ENCODE measurements around the gene MAP1LC3A. TPM values are rescaled to one million over a fixed set of nuclear protein-coding genes. Genes with fewer than 3 reads are reported as not detected.

MAP1LC3A gene
- total and polyA plus RNA-seq, 7 donors, result 27.4 to 90.5 (median 35.5) TPM

DNA sequence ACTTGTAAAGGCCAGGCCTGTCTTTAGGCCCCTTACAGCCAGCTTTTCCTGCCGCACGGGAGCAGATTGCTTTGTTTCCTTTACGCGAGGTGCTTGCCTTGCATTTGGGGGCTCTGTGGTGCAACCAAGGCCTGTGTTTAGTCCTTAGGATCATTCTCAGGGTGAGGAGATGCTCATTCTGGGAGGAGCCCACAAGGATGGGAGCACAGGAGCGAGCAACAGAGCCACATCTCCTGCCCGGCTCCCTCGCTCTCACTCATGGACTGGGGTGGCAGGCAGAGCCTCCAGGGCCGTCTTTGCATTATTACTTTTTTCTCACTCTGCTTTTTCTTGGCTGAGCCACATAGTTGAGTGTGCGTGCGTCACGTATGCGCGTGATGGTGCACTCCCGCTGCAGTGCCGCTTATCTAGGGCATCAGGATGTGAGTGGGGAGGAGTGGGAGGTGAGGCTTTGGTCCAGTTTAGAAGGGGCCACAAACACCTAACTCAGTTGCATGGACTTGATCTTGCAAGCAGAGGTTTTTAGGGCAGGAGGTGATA is 23.1 kb upstream of the MAP1LC3A start:
- H3K27me3 ChIP-seq (ENCODE audit: insufficient read depth in 3 of 3, low read length in 2 of 3), result no peaks in the 10 kb centered on the region
- peaks cover 5 to 75% of the 10 kb centered on the region in 2 donors for H3K36me3 ChIP-seq (ENCODE audit: insufficient read depth in 1 of 2, low read depth in 1 of 2)
- ATAC-seq (no peak), DNase-seq (no peak)
- H3K9me3 ChIP-seq, result no peaks in the 10 kb centered on the region
- no peak overlapping the region for H3K4me3 ChIP-seq
- TF ChIP-seq, protein P1, sequence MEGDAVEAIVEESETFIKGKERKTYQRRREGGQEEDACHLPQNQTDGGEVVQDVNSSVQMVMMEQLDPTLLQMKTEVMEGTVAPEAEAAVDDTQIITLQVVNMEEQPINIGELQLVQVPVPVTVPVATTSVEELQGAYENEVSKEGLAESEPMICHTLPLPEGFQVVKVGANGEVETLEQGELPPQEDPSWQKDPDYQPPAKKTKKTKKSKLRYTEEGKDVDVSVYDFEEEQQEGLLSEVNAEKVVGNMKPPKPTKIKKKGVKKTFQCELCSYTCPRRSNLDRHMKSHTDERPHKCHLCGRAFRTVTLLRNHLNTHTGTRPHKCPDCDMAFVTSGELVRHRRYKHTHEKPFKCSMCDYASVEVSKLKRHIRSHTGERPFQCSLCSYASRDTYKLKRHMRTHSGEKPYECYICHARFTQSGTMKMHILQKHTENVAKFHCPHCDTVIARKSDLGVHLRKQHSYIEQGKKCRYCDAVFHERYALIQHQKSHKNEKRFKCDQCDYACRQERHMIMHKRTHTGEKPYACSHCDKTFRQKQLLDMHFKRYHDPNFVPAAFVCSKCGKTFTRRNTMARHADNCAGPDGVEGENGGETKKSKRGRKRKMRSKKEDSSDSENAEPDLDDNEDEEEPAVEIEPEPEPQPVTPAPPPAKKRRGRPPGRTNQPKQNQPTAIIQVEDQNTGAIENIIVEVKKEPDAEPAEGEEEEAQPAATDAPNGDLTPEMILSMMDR (IDR thresholded peaks at IDR 0.05), result no peak
- intact Hi-C loops (cut with DNase I), result loop anchor here in 1 of 2 donors (5.0 kb wide), 1 partner anchor 172 kb away; no protein-coding TSS in a partner anchor
- no peaks in the 10 kb centered on the region for H3K4me1 ChIP-seq
- no peak overlapping the region for H3K27ac ChIP-seq
- WGBS, 3 donors, result 93 to 96% (median 95%) methylated on average over 15 of the region's 15 CpGs

DNA sequence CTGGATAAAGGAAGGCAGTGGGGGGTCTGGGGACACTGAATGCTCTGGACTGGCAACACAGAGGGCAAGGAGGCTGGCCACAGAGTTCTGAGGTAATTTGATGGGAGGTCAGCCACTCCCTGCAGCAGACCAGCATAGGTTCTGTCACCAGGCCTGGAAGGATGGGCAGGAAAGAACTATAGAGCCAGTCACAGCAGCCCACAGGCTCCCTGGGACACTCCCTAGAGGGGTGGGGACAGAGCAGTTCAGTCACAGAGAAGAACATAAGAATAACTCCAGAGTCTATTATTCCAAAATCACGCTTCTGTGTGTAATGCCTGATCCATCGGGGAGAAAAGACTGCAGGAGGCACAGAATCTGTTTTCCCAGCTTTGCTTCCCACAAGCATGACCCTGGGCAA is 22.7 kb upstream of the MAP1LC3A start:
- no peak for DNase-seq
- TF ChIP-seq, protein P1 (IDR thresholded peaks at IDR 0.05), result no peak
- H3K27ac ChIP-seq, result no peak overlapping the region
- WGBS, 3 donors, result 89 to 95% (median 91%) methylated on average over 2 of the region's 2 CpGs
- H3K4me1 ChIP-seq, result no peaks in the 10 kb centered on the region
- peaks cover 5 to 75% of the 10 kb centered on the region in 2 donors for H3K36me3 ChIP-seq (ENCODE audit: insufficient read depth in 1 of 2, low read depth in 1 of 2)
- ATAC-seq, result no peak
- H3K4me3 ChIP-seq, result no peak overlapping the region
- no peaks in the 10 kb centered on the region for H3K9me3 ChIP-seq
- intact Hi-C loops (cut with DNase I), result loop anchor here in 1 of 2 donors (5.0 kb wide), 1 partner anchor 171 kb away; no protein-coding TSS in a partner anchor
- no peaks in the 10 kb centered on the region for H3K27me3 ChIP-seq (ENCODE audit: insufficient read depth in 3 of 3, low read length in 2 of 3)

GRCh38 chr20:34536798-34537394 is 21.6 kb upstream of the MAP1LC3A start:
- Histone ChIP-seq H3K4me1 (no peaks in the 10 kb centered on the region), H3K9me3 (no peaks in the 10 kb centered on the region), H3K27ac (no peak overlapping the region), H3K36me3 (ENCODE audit: insufficient read depth in 1 of 2, low read depth in 1 of 2) (peaks cover 5 to 79% of the 10 kb centered on the region in 2 donors), H3K27me3 (ENCODE audit: insufficient read depth in 3 of 3, low read length in 2 of 3) (no peaks in the 10 kb centered on the region), H3K4me3 (no peak overlapping the region)
- WGBS, 3 donors, result 59 to 71% (median 62%) methylated on average over 10 of the region's 10 CpGs
- TF ChIP-seq, protein P1 (IDR thresholded peaks at IDR 0.05), result peak; percentile 40
- DNase-seq (peak; percentile 44 to 73), ATAC-seq (peak; percentile 56 to 66 (median 58))
- intact Hi-C loops (cut with DNase I), result loop anchor here in 1 of 2 donors (5.0 kb wide), 1 partner anchor 170 kb away; no protein-coding TSS in a partner anchor

GRCh38 chr20:34537651-34538050 is 20.9 kb upstream of the MAP1LC3A start:
- peaks cover 5 to 80% of the 10 kb centered on the region in 2 donors for H3K36me3 ChIP-seq (ENCODE audit: insufficient read depth in 1 of 2, low read depth in 1 of 2)
- WGBS, 3 donors, result 83 to 88% (median 88%) methylated on average over 8 of the region's 8 CpGs
- no peak overlapping the region for H3K4me3 ChIP-seq
- no peak overlapping the region for H3K27ac ChIP-seq
- H3K4me1 ChIP-seq, result no peaks in the 10 kb centered on the region
- ATAC-seq (peak in 1 of 4 donors; percentile 20), DNase-seq (no peak)
- TF ChIP-seq, protein P1 (IDR thresholded peaks at IDR 0.05), result no peak
- intact Hi-C loops (cut with DNase I), result loop anchor here in 1 of 2 donors (5.0 kb wide), 1 partner anchor 170 kb away; no protein-coding TSS in a partner anchor
- no peaks in the 10 kb centered on the region for H3K27me3 ChIP-seq (ENCODE audit: insufficient read depth in 3 of 3, low read length in 2 of 3)
- H3K9me3 ChIP-seq, result no peaks in the 10 kb centered on the region
